AG09309 (cell line): ENCODE data around the gene HPSE.
"Not testable (repeated sequence)": the region's sequence is repeated elsewhere in the genome, so short reads cannot be mapped to it uniquely, and the experiment has no call there.

Experiments used
- DNase-seq: peaks from one replicate; pipeline ENCODE4 v3.0.0-alpha.2; 2010; ENCODE audit warnings: low read depth
- H3K4me3 ChIP-seq: 2 replicates; pipeline ENCODE4 v1.5.1; 2011; ENCODE audit warnings: mild to moderate bottlenecking, low read depth, low read length, moderate library complexity; ENCODE audit not compliant: control insufficient read depth
- TF ChIP-seq, protein P1 (sequence below): IDR thresholded peaks from 2 replicates; pipeline ENCODE4 v1.5.1; 2011; ENCODE audit warnings: mild to moderate bottlenecking, low read depth, low read length, inconsistent platforms; ENCODE audit not compliant: insufficient read depth, control insufficient read depth; ENCODE audit errors: missing control alignments

Gene HPSE

DNA sequence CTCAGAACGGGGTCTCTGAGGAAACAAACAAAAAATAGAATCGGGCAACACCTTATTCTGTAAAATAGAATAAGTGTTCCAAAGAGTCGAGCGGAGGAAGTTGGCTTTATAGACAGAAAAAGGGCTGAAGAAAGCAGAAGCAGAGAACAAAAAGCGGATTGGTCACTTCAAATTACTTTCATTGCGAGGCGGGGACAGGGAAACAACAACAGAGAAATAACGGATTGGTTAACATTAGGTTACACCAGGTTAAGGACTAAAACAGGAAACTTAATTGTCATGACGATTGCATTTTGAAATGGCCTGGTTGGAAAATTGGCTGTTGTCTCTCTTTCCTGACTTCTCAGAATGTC lies 49.6 kb downstream of the HPSE start:
- TF ChIP-seq, protein P1, sequence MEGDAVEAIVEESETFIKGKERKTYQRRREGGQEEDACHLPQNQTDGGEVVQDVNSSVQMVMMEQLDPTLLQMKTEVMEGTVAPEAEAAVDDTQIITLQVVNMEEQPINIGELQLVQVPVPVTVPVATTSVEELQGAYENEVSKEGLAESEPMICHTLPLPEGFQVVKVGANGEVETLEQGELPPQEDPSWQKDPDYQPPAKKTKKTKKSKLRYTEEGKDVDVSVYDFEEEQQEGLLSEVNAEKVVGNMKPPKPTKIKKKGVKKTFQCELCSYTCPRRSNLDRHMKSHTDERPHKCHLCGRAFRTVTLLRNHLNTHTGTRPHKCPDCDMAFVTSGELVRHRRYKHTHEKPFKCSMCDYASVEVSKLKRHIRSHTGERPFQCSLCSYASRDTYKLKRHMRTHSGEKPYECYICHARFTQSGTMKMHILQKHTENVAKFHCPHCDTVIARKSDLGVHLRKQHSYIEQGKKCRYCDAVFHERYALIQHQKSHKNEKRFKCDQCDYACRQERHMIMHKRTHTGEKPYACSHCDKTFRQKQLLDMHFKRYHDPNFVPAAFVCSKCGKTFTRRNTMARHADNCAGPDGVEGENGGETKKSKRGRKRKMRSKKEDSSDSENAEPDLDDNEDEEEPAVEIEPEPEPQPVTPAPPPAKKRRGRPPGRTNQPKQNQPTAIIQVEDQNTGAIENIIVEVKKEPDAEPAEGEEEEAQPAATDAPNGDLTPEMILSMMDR, result no peak
- no peak for DNase-seq
- H3K4me3 ChIP-seq, result peak overlapping the region; percentile 52

DNA sequence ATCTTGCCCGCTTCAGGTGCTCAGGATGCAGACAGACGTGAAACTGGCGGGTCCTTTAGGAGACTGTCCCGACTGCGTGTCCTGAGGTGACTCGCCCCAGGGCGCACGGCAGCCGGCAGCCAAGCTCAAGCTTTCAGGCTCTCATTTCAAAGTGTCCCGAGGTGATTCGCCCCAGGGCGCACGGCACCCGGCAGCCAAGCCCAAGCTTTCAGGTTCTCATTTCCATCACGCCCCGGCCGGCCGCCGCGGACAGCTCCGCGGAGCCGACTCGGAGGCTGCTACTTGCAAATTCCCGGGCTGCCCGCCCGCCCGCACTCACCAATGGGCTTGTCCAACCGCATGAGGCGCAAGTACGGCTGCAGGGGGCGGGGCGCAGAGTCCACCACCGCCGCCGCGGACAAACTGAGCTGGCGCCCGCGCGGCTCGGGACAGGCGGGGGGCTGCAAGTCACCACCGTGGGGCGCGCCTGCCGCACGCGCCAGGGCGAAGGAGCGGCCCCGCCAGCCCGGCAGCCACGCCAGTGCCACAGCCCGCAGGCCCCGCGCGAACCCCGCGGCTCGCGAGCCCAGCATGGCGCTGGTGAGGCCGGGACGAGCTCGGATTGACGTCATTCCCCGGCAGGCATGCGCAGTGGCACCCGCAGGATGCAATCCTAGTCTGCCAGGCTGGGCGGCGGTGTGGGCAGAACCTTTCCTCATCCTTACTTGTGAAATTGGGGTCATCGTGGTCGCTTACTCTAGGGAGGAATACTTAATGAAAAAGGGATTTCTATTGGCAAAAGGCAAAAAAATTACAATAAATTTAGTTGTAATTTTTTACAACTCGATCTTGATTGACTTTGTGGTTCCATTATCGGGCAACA lies 50.2 kb downstream of the HPSE start, which contains the start of gene COQ2:
Gene COQ2 (minus strand): TSS at position 606 of the 862 bp plus-strand sequence. CDS start 34 bp downstream, at position 572.
- H3K4me3 ChIP-seq, result peak within 1 kb of the TSS; percentile 52
- peak; percentile 84 for DNase-seq
- TF ChIP-seq, protein P1, result no peak

DNA sequence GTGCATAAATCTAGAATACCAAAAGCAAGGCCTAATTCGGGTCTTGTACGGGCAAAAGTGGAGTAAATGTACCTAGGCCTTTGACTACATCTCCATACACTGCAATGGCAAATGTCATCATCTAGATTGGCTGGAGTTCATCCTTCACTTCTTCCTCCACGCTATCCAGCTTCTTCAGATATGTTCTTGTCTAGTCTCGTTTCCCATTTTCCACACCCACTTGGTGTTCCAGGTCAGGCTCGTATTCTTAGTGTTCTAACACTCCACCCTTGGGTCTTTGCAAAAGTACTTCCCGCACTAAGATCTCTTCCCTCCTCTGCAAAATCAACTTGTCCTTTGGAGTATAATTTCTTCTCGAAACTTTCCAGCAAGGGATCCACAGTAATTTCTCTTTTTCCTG lies 51.5 kb downstream of the HPSE start:
- H3K4me3 ChIP-seq, result no peak overlapping the region
- TF ChIP-seq, protein P1, result no peak
- DNase-seq, result no peak

DNA sequence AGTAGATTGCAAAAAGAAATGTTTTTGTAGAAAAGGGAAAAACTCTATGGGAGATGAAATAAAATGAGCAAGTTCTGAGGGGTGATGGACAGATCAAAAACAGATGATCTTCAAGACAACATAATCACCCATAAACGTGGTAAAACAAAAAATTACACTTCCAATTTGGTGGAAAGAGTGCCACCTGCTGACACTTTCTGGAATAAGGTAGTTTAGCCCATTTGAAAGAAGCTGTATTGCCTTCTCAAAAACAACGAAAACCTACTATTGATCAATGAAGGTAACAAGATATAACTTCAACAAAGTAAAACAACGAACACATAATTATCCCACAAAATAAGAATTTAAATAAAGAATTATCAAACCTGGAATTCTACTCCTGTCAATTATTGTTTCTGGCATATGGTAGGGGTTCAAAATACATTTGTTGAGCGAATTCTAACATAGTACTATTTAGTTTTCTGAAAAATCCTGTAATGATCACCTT lies 52.6 kb downstream of the HPSE start:
- DNase-seq, result no peak
- no peak overlapping the region for H3K4me3 ChIP-seq
- TF ChIP-seq, protein P1, result peak; percentile 64

DNA sequence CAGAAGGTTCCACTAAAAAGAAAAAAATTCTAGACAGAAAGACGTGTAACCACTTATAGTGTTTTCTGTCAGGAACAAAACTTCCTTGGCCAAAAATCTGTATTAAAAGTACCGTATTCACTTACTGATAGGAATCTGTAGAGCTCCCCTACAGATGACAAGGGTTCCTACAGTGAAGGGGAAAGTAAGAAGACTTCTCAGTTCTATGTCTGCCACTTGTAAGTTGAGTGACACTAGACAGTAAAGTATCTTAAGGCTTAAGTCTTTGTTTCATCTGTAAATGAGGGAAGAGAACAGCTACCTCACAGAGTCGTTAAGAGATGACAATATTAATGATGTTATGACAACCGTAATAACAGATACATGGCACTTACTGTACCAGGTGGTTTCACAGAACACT lies 53.3 kb downstream of the HPSE start:
- no peak overlapping the region for H3K4me3 ChIP-seq
- TF ChIP-seq, protein P1, result no peak
- no peak for DNase-seq

DNA sequence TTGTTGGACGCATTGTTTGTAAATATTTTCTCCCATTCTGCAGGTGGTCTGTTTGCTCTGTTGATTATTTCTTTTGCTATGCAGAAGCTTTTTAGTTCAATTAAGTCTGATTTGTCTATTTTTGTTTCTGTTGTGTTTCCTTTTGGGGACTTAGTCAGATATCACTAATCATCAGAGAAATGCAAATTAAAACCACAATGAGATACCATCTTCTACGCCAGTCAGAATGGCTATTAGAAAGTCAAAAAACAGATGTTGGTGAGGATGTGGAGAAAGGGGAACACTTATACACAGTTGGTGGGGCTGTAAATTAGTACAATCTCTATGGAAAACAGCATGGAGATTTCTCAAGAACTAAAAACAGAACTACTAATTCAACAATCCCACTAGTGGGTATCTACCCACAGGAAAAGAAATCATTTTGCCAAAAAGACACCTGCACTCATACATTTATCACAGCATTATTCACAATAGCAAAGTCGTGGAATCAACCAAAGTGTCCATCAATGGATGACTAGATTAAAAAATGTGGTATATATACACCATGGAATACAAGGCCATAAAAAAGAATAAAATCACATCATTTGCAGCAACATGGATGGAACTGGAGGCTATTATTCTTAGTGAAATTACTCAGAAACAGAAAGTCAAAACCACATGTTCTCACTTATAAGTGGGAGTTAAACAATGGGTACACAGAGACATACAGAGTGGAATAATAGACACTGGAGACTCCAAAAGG lies 58.2 kb downstream of the HPSE start:
- TF ChIP-seq, protein P1, result no peak
- DNase-seq, result no peak
- no peak overlapping the region for H3K4me3 ChIP-seq

DNA sequence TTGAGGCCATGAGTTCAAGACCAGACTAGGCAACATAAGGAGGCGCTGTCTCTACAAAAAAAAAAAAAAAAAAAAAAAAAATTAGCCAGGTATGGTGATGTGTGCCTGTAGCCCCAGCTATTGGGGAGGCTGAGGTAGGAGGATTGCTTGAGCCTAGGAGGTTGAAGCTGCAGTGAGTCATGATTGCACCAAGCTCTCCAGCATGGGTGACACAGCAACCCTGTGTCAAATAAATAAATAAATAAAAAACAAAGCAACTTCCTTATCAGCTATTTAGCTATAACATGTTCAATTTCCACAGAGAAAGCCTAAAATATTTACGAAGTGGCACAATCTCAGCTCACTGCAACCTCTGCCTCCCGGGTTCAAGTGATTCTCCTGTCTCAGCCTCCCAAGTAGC lies 60.7 kb downstream of the HPSE start:
- DNase-seq, H3K4me3 ChIP-seq: not testable (repeated sequence)
